ENCODE measurements around the gene EML4.
A peak's percentile ranks its signal among the peaks of the same experiment; 100 is the strongest.

Gene EML4

DNA sequence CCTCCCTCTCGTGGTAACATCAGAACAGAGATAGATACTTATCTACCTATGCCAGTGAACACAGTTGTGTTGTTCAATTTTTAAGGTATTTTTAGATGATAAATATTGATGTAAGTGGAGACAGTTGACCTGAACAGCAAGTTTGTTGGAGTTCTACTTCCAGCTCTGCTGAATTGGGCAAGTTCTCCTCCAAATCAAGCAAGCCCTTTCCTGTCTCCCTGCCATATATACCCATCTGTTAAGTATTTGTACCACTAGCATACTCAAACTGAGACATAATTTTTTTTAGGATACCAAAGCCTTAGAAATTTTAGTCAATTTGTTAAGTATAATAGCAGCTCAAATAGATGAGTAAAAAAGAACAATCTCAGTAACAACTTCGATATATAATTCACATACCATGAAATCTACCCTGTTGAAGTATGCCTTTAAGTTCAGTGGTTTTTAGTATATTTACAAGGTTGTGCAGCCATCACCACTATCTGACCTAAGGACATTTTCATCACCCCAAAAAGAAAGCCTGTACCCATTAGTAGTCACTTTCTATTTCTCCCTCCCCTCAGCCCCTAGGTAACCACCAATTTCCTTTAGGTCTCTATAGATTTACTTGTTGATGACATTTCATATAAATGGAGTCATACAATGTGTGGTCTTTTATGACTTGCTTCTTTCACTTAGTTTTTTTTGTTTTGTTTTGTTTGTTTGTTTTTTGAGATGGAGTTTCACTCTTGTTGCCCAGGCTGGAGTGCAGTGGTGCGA is 130.0 kb downstream of the EML4 start:
- peaks cover 29% of the 10 kb centered on the region for H3K36me3 Mint-ChIP-seq
- H3K4me1 Mint-ChIP-seq: peaks cover 59% of the 10 kb centered on the region
- no peaks in the 10 kb centered on the region for H3K27me3 Mint-ChIP-seq
- H3K27ac Mint-ChIP-seq: peak overlapping the region; percentile 19
- H3K4me3 Mint-ChIP-seq: peak overlapping the region; percentile 15
- no peaks in the 10 kb centered on the region for H3K9me3 Mint-ChIP-seq

DNA sequence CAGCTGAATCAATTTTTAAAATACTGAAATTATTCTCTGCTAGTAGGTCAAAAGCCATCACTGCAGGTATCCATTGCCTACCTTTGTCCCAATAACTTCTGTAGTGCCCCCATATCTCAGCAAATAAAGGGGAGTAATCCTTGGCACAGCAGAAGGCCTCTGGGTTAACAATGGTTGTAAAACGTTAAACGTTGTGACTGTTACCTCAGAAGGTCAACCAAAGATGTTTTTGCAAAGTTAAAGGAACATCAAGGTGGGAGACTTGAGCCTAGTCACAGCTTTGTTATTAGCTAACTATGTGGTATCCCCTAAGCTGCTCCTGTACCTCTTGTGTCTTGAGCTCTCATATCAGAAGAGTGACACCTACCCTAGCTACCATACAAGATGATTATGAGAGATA is 131.4 kb downstream of the EML4 start:
- no peak overlapping the region for H3K4me3 Mint-ChIP-seq
- no peaks in the 10 kb centered on the region for H3K27me3 Mint-ChIP-seq
- H3K9me3 Mint-ChIP-seq: no peaks in the 10 kb centered on the region
- H3K4me1 Mint-ChIP-seq: peaks cover 55% of the 10 kb centered on the region
- no peak overlapping the region for H3K27ac Mint-ChIP-seq
- H3K36me3 Mint-ChIP-seq: peaks cover 25% of the 10 kb centered on the region

DNA sequence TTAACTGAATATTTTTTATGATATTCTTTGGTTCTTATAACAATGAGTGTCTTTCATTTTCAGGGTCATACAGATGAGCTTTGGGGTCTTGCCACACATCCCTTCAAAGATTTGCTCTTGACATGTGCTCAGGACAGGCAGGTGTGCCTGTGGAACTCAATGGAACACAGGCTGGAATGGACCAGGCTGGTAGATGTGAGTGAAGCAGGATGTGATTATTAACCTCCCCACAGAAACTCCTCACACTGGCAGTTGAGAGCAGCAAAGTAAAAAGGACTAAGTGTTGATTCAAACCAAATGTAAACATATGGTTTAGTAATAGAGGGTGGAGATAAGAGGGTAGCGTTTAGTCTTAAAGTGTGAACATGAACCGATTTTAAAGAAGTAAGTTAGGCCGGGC is 134.1 kb downstream of the EML4 start:
- Mint-ChIP-seq H3K4me1 (peaks cover 44% of the 10 kb centered on the region), H3K27ac (no peak overlapping the region), H3K36me3 (peaks cover 21% of the 10 kb centered on the region), H3K27me3 (no peaks in the 10 kb centered on the region), H3K9me3 (no peaks in the 10 kb centered on the region), H3K4me3 (no peak overlapping the region)

DNA sequence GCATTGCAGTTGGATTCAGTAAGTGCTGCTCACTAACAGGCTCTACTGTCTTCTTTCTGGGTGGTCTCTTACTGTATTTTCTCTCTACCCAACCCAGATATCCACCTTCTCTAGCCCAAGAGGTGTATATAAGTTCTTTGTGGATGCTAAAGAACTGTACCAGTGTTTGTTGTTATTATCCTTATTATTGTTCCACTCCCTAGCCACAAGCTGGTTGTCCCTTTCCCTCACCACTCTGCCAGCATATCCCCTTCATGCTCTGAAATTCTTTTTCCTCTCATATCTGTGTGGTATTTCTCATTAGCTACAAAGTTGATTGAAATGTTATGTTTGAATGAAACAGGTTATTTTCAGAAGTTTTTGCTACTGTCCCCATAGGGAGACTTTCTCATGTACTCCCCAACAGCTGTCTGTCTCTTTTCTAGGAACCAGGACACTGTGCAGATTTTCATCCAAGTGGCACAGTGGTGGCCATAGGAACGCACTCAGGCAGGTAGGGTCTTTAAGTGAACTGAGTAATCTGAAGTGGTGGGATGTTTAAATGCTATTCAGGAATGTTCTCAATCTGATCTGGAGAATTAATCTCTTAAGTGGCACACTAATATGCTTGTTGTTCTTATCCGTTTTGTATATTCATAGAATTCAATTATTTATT is 135.0 kb downstream of the EML4 start:
- no peaks in the 10 kb centered on the region for H3K27me3 Mint-ChIP-seq
- peaks cover 35% of the 10 kb centered on the region for H3K4me1 Mint-ChIP-seq
- no peak overlapping the region for H3K4me3 Mint-ChIP-seq
- H3K27ac Mint-ChIP-seq: no peak overlapping the region
- peaks cover 19% of the 10 kb centered on the region for H3K36me3 Mint-ChIP-seq
- H3K9me3 Mint-ChIP-seq: no peaks in the 10 kb centered on the region

DNA sequence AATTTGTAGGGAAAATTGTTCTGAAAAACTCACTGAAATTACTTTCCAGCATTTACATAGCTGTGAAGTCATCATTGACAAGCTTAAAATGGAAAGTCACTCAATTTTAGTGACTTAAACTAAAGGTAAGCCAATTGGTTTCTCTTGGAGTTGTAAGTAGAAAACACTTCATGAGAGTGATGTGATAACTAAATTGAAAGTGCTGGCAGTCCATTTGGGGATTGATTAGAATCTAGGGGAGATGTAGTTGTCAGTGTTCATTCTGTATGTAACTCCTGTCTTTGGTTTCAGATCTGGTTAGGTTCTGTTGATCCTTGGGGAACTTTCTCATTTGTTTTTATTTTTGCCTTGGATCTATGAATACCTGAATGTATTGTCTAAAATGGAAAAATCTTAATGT is 138.0 kb downstream of the EML4 start:
- Mint-ChIP-seq H3K4me1 (peaks cover 19% of the 10 kb centered on the region), H3K36me3 (peaks cover 19% of the 10 kb centered on the region), H3K4me3 (no peak overlapping the region), H3K9me3 (no peaks in the 10 kb centered on the region), H3K27me3 (no peaks in the 10 kb centered on the region), H3K27ac (peak overlapping the region; percentile 1)

DNA sequence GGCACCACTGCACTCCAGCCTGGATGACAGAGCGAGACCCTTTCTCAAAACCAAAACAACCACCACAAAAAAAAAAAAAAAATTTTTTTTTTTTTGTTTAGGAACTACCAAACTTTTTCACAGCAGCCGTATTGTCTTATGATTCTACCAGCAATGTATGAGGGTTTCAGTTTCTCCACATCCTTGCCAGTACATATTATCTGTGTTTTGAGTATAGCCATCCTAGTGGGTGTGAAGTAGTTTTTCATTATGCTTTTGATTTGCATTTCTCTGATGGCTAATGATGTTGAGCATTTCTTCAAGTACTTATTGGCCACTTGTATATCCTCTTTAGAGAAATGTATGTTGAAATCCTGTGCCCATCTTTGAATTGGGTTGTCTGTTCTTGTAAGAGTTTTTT is 140.2 kb downstream of the EML4 start:
- Mint-ChIP-seq H3K9me3 (no peaks in the 10 kb centered on the region), H3K27me3 (no peaks in the 10 kb centered on the region), H3K4me1 (peaks cover 16% of the 10 kb centered on the region), H3K27ac (peak overlapping the region; percentile 79), H3K36me3 (peaks cover 13% of the 10 kb centered on the region), H3K4me3 (no peak overlapping the region)

DNA sequence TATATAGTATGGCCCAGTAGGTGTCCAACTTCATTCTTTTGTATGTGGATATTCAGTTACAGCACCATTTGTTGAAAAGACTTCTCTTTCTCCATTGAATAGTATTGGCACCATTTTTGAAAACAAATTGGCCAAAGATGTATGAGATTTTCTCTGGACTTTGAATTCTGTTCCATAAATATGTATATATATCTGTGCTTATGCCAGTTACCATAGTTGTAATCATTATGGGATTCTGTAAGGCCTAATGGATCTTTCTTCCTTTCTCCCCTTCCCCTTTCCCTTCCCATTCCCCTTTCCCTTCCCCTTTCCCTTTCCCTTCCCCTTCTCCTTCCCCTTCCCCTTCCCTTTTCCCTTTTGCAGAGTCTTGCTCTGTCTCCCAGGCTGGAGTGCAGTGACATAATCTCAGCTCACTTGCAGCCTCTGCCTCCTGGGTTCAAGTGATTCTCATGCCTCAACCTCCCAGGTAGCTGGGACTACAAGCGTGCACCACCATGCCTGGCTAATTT is 140.9 kb downstream of the EML4 start:
- H3K4me3 Mint-ChIP-seq: no peak overlapping the region
- no peaks in the 10 kb centered on the region for H3K27me3 Mint-ChIP-seq
- H3K36me3 Mint-ChIP-seq: peaks cover 18% of the 10 kb centered on the region
- no peak overlapping the region for H3K27ac Mint-ChIP-seq
- H3K9me3 Mint-ChIP-seq: no peaks in the 10 kb centered on the region
- peaks cover 23% of the 10 kb centered on the region for H3K4me1 Mint-ChIP-seq

DNA sequence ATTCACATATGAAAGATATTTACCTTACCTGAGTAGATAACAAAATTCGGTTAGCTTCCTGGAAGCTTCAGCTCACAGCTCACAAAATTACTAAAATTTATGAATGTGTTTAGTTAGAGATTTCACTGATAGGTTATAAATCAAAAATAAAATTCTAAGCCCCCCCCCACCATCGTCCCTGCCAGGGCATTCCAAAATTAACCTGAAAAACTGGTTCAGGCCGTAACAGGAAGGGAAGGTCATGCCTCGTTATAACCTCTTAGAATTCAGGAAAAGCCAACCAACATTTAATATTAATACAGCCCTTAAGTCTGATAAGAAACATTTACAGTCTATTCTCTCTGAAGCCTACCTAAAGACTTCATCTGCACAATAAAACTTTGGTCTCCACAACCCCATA is 143.0 kb downstream of the EML4 start:
- peaks cover 23% of the 10 kb centered on the region for H3K4me1 Mint-ChIP-seq
- no peaks in the 10 kb centered on the region for H3K27me3 Mint-ChIP-seq
- no peak overlapping the region for H3K4me3 Mint-ChIP-seq
- H3K9me3 Mint-ChIP-seq: no peaks in the 10 kb centered on the region
- no peak overlapping the region for H3K27ac Mint-ChIP-seq
- peaks cover 18% of the 10 kb centered on the region for H3K36me3 Mint-ChIP-seq

DNA sequence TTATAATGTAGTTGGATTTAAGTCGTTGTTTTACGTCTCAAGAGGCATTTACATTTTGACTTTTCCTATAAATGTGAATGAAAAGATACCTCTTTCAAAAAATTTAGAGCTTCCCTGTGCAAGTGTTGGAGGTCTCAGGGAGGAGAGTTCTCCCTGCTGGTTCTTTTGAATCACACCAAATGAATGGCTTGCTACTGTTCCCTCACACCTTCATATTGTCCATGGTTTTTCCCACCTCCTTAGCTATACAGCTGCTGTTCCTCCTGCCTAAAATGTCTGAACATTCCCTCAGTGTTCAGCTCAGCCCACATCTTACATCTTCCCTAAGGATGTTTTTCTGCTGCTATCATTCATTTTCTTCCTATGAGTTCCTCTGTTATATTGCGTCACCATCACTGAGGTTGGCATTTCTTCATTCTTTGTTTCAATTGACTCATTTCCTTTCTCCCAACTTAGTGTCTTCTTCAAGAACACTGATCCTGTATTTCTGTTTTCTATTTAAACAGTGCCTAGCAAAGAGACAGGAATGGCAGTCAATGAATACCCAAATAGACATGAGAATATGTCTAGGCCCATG is 145.8 kb downstream of the EML4 start:
- Mint-ChIP-seq H3K4me3 (no peak overlapping the region), H3K36me3 (peaks cover 14% of the 10 kb centered on the region), H3K27ac (peak overlapping the region; percentile 68), H3K4me1 (peaks cover 36% of the 10 kb centered on the region), H3K9me3 (no peaks in the 10 kb centered on the region), H3K27me3 (no peaks in the 10 kb centered on the region)

DNA sequence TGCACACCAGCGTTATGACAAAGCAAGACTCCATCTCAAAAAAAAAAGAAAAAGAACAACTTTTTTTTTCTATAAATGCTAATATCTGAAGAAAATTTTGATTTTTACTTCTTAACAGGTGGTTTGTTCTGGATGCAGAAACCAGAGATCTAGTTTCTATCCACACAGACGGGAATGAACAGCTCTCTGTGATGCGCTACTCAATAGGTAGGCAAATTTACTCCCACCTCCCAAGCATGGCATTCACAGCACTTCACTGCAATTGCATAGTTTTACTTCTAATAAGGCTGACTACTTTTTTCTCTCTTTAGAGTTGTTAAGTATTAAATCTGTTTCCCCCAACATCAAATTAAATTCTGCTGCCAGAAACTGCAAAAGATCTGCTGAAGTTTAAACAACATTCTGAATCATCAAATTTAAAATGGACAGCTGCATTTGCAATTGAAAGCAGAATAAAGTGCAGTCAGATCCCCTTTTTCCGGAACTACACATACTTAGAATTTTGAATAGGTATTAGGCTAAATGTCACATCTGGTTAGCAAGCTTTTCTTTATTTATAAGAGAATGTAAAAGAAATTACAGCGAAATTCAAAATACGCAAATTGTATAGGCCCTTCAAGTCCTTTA is 146.8 kb downstream of the EML4 start:
- H3K4me3 Mint-ChIP-seq: no peak overlapping the region
- no peaks in the 10 kb centered on the region for H3K27me3 Mint-ChIP-seq
- H3K4me1 Mint-ChIP-seq: peaks cover 41% of the 10 kb centered on the region
- H3K36me3 Mint-ChIP-seq: peaks cover 18% of the 10 kb centered on the region
- peak overlapping the region; percentile 84 for H3K27ac Mint-ChIP-seq
- no peaks in the 10 kb centered on the region for H3K9me3 Mint-ChIP-seq

DNA sequence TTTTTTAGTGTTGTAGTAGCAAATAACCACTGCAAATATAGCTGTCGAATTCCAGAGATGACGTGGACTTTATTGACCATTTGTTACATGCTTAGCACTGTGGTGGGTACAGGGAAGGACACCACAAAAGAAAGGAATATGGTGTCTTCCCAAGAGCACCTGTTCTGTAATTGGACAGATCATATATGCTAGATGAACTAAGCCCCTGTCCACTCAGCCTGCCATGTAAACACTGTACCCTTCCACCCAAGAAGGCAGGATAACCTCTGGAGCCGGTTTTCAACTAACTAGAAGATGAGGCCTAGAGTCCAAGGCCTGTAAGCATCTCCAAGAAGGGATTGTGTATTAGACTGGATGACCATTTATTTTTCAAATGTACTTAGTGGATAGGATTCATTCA is 147.8 kb downstream of the EML4 start:
- Mint-ChIP-seq H3K27ac (peak overlapping the region; percentile 65), H3K4me1 (peaks cover 46% of the 10 kb centered on the region), H3K27me3 (no peaks in the 10 kb centered on the region), H3K36me3 (peaks cover 20% of the 10 kb centered on the region), H3K4me3 (no peak overlapping the region), H3K9me3 (no peaks in the 10 kb centered on the region)

DNA sequence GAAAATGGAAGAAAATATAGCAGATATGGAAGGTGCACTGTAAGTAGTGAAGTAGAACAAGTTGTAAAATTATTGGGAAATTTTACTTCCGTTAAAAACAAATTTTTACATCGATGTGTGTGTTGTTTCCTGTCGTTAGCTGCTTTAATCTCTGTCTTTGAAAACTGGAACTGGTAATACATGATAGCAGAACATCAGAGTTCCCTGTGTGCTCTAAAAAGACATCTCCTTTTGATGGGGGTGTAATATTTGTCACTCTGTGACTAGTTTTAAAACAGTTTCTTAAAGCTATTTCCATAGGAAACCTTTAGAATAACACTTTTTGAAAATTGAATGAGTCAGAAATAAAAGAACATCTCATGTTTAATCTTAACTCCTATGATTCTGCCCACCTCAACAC is 148.3 kb downstream of the EML4 start:
- H3K4me3 Mint-ChIP-seq: peak overlapping the region; percentile 28
- H3K27me3 Mint-ChIP-seq: no peaks in the 10 kb centered on the region
- peaks cover 20% of the 10 kb centered on the region for H3K36me3 Mint-ChIP-seq
- peaks cover 49% of the 10 kb centered on the region for H3K4me1 Mint-ChIP-seq
- peak overlapping the region; percentile 88 for H3K27ac Mint-ChIP-seq
- no peaks in the 10 kb centered on the region for H3K9me3 Mint-ChIP-seq

DNA sequence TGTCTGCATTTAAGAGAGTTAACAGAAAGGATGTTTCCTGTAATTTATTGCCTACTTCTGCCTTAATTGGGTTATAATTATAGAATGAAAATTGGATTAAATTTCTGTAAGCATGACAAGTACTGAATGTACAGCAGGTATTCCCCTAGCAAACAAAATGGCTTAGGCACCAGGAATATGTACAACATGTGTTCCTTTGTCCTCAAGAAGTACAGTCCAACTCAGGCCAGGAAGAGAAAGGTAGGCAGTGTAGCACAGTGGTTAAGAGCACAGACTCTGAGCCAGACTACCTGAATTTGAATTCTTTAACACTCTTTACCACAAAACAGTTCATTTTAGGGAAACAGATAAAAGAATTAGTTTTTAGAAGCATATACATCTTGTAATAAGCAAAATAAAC is 148.8 kb downstream of the EML4 start:
- Mint-ChIP-seq H3K27me3 (no peaks in the 10 kb centered on the region), H3K4me1 (peaks cover 50% of the 10 kb centered on the region), H3K27ac (peak overlapping the region; percentile 88), H3K36me3 (peaks cover 20% of the 10 kb centered on the region), H3K4me3 (peak overlapping the region; percentile 28), H3K9me3 (no peaks in the 10 kb centered on the region)

DNA sequence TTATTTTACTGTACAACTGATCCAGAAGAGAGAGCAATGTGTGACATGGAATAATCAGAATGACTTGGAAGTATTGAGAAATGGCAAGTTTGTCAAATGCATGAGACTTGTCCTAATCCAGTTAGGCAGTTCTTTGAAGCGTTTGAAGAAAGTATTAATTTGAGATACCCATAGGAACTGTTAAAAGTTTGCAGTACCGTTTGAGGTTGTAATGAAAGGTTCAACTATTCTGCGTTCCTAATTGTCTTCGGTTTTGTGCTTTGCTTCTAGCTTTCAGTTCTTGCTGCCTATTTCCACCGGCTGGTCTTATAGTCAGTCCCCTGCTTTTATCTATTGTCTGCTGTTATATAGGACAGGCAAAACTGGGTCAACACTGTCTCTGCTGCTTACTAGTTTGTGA is 150.1 kb downstream of the EML4 start:
- no peak overlapping the region for H3K4me3 Mint-ChIP-seq
- peak overlapping the region; percentile 72 for H3K27ac Mint-ChIP-seq
- H3K4me1 Mint-ChIP-seq: peaks cover 50% of the 10 kb centered on the region
- peaks cover 20% of the 10 kb centered on the region for H3K36me3 Mint-ChIP-seq
- no peaks in the 10 kb centered on the region for H3K9me3 Mint-ChIP-seq
- no peaks in the 10 kb centered on the region for H3K27me3 Mint-ChIP-seq

DNA sequence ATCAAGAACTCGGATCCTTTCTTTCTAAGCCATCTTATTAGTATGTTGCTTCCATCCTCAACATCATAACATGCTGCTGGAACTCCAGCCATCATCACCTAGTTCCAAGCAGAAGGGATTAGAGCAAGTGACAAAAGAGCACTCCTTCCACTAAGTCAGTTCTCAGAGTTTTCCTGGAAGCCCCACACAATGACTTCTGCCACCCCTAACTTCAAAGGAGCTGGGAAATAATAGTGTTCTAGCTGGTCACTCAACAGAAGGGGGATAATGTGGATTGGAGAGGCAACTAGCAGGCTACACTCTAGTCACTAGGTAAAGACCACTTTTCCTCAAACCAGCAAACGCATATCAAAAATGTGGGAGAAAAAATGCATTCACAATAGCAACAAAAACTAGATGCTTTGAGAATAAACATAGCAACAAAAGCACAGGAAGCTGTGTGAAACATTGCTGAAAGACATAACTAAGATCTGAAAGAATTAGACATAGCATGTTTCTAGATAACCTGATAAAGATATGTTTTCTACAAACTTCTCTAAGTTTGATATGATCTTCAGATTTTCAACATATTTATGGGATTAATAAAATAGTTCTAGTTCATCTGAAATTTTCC is 152.4 kb downstream of the EML4 start:
- no peak overlapping the region for H3K4me3 Mint-ChIP-seq
- H3K4me1 Mint-ChIP-seq: peaks cover 34% of the 10 kb centered on the region
- H3K27ac Mint-ChIP-seq: peak overlapping the region; percentile 60
- H3K27me3 Mint-ChIP-seq: no peaks in the 10 kb centered on the region
- no peaks in the 10 kb centered on the region for H3K9me3 Mint-ChIP-seq
- H3K36me3 Mint-ChIP-seq: peaks cover 12% of the 10 kb centered on the region
